ENCODE data around the gene BMERB1.

Gene BMERB1

GRCh38 chr16:15523939-15524338 is 89.6 kb downstream of the BMERB1 start:
- no peak for TF ChIP-seq CTCF (IDR thresholded peaks at IDR 0.05; ENCODE audit: control extremely low read depth, extremely low read depth, low read depth, missing control alignments)
- ChIA-PET CTCF (interaction anchor here (3.6 kb wide), 1 partner anchor 11 kb away, joined by 10 read pairs; no protein-coding TSS in a partner anchor), POLR2A (no interaction called here)
- no peak for DNase-seq (ENCODE audit: extremely low spot score)

- POLR2A ChIA-PET = no interaction called here
- TF ChIP-seq CTCF (IDR thresholded peaks at IDR 0.05; ENCODE audit: control extremely low read depth, extremely low read depth, low read depth, missing control alignments) = no peak
- DNase-seq (ENCODE audit: extremely low spot score) = no peak
- CTCF ChIA-PET = interaction anchor here (3.6 kb wide), 1 partner anchor 10 kb away, joined by 10 read pairs; no protein-coding TSS in a partner anchor
Observed at GRCh38 chr16:15524966-15525365, 90.6 kb downstream of the BMERB1 start.

- no peak for TF ChIP-seq CTCF (IDR thresholded peaks at IDR 0.05; ENCODE audit: control extremely low read depth, extremely low read depth, low read depth, missing control alignments)
- ChIA-PET POLR2A (no interaction called here), CTCF (interaction anchor here (3.6 kb wide), 1 partner anchor 9 kb away, joined by 10 read pairs; no protein-coding TSS in a partner anchor)
- DNase-seq (ENCODE audit: extremely low spot score) = no peak
Observed at GRCh38 chr16:15526097-15526496, 91.7 kb downstream of the BMERB1 start.

- ChIA-PET POLR2A (no interaction called here), CTCF (interaction anchor here (3.6 kb wide), 1 partner anchor 9 kb away, joined by 10 read pairs; no protein-coding TSS in a partner anchor)
- TF ChIP-seq CTCF (IDR thresholded peaks at IDR 0.05; ENCODE audit: control extremely low read depth, extremely low read depth, low read depth, missing control alignments) = no peak
- DNase-seq (ENCODE audit: extremely low spot score) = no peak
Observed at GRCh38 chr16:15526731-15527130, 92.3 kb downstream of the BMERB1 start.

- TF ChIP-seq CTCF (IDR thresholded peaks at IDR 0.05; ENCODE audit: control extremely low read depth, extremely low read depth, low read depth, missing control alignments) = no peak
- ChIA-PET CTCF (interaction anchor here (1.1 kb wide), 1 partner anchor 10 kb away, joined by 4 read pairs; no protein-coding TSS in a partner anchor), POLR2A (no interaction called here)
Observed at GRCh38 chr16:15529673-15530072, 95.3 kb downstream of the BMERB1 start.

GRCh38 chr16:15530085-15530484 is 95.7 kb downstream of the BMERB1 start:
- no peak for TF ChIP-seq CTCF (IDR thresholded peaks at IDR 0.05; ENCODE audit: control extremely low read depth, extremely low read depth, low read depth, missing control alignments)
- ChIA-PET POLR2A (no interaction called here), CTCF (interaction anchor here (1.1 kb wide), 1 partner anchor 11 kb away, joined by 4 read pairs; no protein-coding TSS in a partner anchor)
- no peak for DNase-seq (ENCODE audit: extremely low spot score)

More at GRCh38 chr16:15529673-15530072, 95.3 kb downstream of the BMERB1 start:
- no peak for DNase-seq (ENCODE audit: extremely low spot score)

All from GM10248 (cell line).